ENCODE data around the gene RPN1. TPM values are rescaled to one million over a fixed set of nuclear protein-coding genes. Genes with fewer than 3 reads are reported as not detected.

RPN1 gene
- total and polyA plus RNA-seq, 10 of the 15 experiments (the other 5 are each of a cell fraction or from before 2014, with no cell fraction given), result 56.1 to 266 (median 157) TPM

- peak in 1 of 2 experiments; percentile 76; a peak in 1 of 3 replicates for TF ChIP-seq EGR1 (IDR thresholded peaks at IDR 0.05; ENCODE audit: borderline replicate concordance in 1 of 2, low read depth in 2 of 2, low read length in 2 of 2)
- peak; percentile 91 for TF ChIP-seq RELB (IDR thresholded peaks at IDR 0.05; ENCODE audit: low read depth)
- TF ChIP-seq E2F4 (IDR thresholded peaks at IDR 0.05; ENCODE audit: low read depth, low read length), result no peak
- TF ChIP-seq IRF4 (IDR thresholded peaks at IDR 0.05; ENCODE audit: low read depth, low read length), result no peak
- TF ChIP-seq PBX3 (IDR thresholded peaks at IDR 0.05; ENCODE audit: insufficient replicate concordance, low read depth, low read length), result no peak
- no peak for TF ChIP-seq PAX8 (IDR thresholded peaks at IDR 0.05)
- TF ChIP-seq NFXL1 (IDR thresholded peaks at IDR 0.05; ENCODE audit: borderline replicate concordance), result no peak
- no peak for TF ChIP-seq SUZ12 (IDR thresholded peaks at IDR 0.05; ENCODE audit: unreplicated experiment)
- no peak for TF ChIP-seq IKZF2 (IDR thresholded peaks at IDR 0.05)
- TF ChIP-seq BCL11A (IDR thresholded peaks at IDR 0.05; ENCODE audit: low read depth, low read length), result no peak
- TF ChIP-seq YBX1 (IDR thresholded peaks at IDR 0.05), result no peak
- TF ChIP-seq ZNF687 (IDR thresholded peaks at IDR 0.05), result no peak
- no peak for TF ChIP-seq ZZZ3 (IDR thresholded peaks at IDR 0.05; ENCODE audit: control insufficient read depth, insufficient read length, low read depth)
- no peak for TF ChIP-seq SRF (IDR thresholded peaks at IDR 0.05; ENCODE audit: low read depth in 2 of 2, low read length in 2 of 2)
- no peak for TF ChIP-seq SMAD1 (IDR thresholded peaks at IDR 0.05; ENCODE audit: low read depth, partially characterized antibody)
- TF ChIP-seq SUPT20H (IDR thresholded peaks at IDR 0.05; ENCODE audit: borderline replicate concordance, control insufficient read depth, low read depth, low read length), result no peak
- TF ChIP-seq YY1 (IDR thresholded peaks at IDR 0.05; ENCODE audit: low read depth, low read length), result peak; percentile 65; the same call in 1 of the 2 replicates
- TF ChIP-seq RUNX3 (IDR thresholded peaks at IDR 0.05; ENCODE audit: low read length), result no peak
- peak; percentile 71 for TF ChIP-seq RAD21 (IDR thresholded peaks at IDR 0.05; ENCODE audit: insufficient read depth, low read depth, low read length)
- no peak; the same call in 1 of the 2 replicates for TF ChIP-seq GATAD2B (conservative IDR thresholded peaks at IDR 0.05; ENCODE audit: low read depth)
- TF ChIP-seq NFIC (IDR thresholded peaks at IDR 0.05; ENCODE audit: low read depth, low read length), result no peak
These were observed 32.8 kb downstream of the RPN1 start (continued) for GRCh38 chr3:128617557-128618397.

Data from GM12878 (cell line).